GF-D8 (cell line): Measurements from ENCODE around the gene LHFPL2.
"Not testable (repeated sequence)": the region's sequence is repeated elsewhere in the genome, so short reads cannot be mapped to it uniquely, and the experiment has no call there.

ENCODE experiments used
- DNase-seq: peaks from one replicate; lab custom pipeline; 2025; lab: John Stamatoyannopoulos, UW

The LHFPL2 gene

GRCh38 chr5:78648359-78649210 lies at the start of gene LHFPL2:
LHFPL2 (minus strand) TSS chr5:78648772; CDS start chr5:78510213, 138,559 bp downstream.
- no peak for DNase-seq

DNA sequence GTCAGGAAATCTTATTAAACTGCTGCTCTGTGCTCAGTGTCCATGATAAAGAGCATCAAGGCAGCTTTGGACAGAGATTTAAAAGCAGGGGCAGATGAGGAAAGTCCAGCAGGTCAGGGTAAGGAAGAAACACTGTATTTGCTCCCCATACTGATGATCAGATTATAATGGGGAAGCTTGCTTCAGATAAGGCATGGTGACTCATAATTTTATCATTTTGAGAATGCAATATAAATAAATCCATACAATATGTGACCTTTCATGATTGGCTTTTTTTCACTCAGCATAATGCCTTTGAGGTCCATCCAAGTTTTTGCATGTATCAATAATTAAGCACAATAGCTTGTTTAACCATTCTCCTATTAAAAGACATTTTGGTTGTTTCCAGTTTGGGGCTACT lies 48.1 kb upstream of the LHFPL2 start:
- no peak for DNase-seq

GRCh38 chr5:78696052-78696451 lies 47.5 kb upstream of the LHFPL2 start:
- not testable (repeated sequence) for DNase-seq

DNA sequence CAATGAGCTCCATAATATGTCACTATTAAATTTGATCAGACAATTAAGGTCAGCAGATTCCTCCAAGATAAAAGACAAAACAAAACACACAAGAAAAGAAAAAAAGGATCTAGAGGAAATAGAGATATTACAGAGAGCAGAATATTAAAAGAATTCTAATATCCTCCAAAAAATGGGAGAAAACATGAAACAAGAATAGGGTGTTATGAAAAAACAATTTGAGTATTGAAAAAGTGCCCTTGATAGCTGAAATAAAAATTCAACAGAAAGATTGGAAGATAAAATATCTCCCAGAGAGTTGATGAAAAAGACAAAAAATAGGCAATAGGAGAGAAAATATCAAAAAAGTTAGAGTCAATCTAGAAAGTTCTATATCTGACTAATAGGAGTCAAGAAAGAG lies 44.8 kb upstream of the LHFPL2 start:
- no peak for DNase-seq

- no peak for DNase-seq
Measured at GRCh38 chr5:78691084-78691960, 42.8 kb upstream of the LHFPL2 start.

DNA sequence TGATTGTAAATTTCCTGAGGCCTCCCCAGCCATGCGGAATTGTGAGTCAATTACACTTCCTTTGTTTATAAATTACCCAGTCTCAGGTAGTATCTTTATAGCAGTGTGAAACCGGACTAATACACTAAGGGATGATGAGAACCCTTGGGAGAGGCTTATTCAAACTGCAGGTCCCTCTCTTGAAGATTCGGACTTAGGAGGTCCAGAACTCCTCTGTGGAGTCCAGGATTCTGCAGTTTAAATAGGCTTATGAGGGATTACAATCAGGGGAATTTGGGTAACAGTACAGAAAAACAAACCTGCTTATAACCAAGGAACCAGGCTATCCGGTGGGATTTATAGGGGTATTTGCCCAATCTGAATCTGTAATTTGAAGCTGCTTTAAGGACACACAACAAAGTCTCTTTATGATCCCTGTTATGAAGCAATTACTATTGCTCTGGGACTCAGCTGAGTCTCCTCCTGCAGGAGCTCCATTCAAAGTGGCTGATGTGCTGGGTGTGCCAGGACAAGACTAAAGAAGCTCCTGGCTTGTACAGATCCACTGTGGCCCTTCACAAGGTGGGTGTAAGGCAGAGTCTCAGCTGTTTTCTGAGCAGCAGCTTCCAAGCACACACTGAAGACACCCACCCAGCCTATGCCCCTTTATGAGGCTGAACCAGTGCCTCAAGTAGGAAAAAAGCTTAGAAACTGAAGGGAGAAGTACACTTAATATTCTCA lies 41.8 kb upstream of the LHFPL2 start:
- no peak for DNase-seq

DNA sequence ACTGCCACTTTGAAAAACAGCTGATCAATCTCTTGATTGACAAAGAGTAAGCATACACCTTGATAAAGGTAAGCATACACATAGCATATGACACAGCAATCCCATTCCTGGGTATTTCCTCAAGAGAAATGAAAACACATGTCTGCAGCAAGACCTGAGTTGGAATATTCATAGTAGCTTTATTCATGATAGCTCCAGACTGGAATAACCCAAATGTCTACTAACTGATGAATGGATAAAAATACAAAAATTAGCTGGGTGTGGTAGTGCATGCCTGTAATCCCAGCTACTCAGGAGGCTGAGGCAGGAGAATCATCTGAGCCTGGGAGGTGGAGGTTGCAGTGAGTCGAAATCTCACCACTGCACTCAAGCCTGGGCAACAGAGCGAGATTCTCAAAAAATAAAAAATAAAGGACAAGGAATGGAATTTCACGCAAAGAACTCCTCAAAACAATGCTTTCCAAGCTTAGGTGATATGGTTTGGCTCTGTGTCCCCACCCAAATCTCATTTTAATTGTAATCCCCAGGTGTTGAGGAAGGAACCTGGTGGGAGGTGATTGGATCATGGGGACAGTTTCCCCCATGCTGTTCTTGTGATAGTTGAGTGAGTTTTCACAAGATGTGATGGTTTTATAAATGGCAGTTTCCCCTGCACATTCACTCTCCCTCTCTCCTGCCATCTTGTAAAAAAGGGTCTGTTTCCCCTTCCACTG lies 41.1 kb upstream of the LHFPL2 start:
- no peak for DNase-seq

- DNase-seq: not testable (repeated sequence)
Measured at GRCh38 chr5:78687514-78687913, 38.9 kb upstream of the LHFPL2 start.

DNA sequence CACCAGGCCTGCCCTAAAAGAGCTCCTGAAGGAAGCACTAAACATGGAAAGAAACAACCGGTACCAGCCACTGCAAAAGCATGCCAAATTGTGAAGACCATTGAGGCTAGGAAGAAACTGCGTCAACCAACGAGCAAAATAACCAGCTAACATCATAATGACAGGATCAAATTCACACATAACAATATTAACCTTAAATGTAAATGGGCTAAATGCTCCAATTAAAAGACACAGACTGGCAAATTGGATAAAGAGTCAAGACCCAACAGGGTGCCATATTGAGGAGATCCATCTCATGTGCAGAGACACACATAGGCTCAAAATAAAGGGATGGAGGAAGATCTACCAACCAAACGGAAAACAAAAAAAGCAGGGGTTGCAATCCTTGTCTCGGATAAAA lies 35.3 kb upstream of the LHFPL2 start:
- DNase-seq: not testable (repeated sequence)

DNA sequence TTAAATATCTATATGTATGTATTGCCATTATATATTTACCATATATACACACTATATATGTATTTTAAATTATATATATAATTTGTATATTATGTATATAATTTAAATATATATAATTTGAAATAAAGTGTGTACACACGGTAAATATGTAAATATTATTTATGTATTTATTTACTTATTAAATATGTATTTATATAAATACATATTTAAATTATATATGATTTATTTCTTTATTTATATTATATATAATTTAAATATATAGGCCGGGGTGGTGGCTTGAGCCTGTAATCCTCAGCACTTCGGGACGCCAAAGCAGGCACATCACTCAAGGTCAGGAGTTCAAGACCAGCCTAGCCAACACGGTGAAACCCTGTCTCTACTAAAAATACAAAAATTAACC lies 31.3 kb upstream of the LHFPL2 start:
- DNase-seq: no peak

GRCh38 chr5:78677777-78678668 lies 29.5 kb upstream of the LHFPL2 start:
- DNase-seq: no peak

DNA sequence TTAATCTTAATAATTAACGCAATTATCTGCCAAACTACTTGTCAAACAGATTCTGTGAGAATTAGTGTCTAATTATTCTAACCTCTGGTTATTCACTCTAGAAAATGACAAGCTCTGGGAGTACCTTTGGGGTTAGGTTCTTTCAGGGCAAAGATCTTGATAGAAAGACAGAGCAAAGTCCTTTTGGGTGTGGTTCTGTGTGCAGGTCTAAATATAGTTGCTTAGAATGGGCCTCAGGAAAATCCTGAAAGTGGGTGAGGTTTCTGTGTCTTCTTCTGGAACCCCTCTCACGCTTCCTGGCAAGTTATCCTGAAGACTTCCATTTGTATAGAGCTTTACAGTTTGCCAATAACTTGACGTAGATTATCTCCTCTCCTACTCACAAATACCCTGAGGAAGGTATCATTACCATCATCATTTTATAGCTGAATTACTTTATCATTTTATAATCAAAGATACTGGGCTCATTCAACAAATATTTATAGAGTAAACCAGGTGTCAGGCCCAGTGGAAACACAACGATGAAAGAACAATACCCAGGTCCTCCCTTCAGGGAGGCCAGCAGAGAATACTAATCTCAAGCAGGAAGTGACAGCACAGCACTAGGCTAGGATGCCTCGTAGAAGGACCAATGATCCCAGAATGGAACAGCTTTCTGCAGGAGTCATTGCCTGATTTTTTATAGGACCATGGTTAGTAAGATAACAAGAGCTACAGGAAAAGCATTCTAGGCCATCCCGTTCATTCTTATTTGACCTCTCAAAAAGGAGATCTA lies 27.6 kb upstream of the LHFPL2 start:
- DNase-seq: no peak

DNA sequence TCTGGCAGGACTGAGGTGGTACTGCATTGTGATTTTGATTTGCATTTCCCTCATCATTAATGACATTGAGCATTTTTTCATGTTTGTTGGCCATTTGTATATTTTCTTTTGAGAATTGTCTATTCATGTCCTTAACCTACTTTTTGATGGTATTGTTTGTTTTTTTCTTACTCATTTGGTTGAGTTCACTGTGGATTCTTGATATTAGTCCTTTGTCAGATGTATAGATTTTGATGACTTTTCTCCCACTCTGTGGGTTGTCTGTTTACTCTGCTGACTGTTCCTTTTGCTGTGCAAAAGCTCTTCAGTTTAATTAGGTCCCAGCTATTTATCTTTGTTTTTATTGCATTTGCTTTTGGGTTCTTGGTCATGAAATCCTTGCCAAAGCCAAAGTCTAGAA lies 25.3 kb upstream of the LHFPL2 start:
- DNase-seq: not testable (repeated sequence)

GRCh38 chr5:78672154-78672553 lies 23.6 kb upstream of the LHFPL2 start:
- DNase-seq: no peak

DNA sequence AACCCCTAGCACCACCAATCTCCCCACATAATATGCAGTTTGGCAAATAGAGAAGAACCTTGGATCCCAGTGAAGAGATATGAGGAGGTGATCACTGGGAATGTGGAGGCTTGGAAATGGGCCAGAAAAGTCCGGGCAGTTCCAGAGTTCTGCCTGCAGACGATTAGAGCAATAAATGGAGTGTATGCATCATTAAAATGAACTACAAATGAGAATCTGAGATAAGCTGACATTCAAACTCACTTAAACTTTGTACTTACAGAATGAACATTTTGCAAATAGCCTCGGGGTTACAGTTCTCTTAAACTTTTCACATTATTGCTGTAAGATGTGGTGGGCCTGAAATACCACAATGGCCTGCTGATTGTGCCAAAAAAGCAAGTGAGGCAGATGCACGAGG lies 23.0 kb upstream of the LHFPL2 start:
- no peak for DNase-seq

DNA sequence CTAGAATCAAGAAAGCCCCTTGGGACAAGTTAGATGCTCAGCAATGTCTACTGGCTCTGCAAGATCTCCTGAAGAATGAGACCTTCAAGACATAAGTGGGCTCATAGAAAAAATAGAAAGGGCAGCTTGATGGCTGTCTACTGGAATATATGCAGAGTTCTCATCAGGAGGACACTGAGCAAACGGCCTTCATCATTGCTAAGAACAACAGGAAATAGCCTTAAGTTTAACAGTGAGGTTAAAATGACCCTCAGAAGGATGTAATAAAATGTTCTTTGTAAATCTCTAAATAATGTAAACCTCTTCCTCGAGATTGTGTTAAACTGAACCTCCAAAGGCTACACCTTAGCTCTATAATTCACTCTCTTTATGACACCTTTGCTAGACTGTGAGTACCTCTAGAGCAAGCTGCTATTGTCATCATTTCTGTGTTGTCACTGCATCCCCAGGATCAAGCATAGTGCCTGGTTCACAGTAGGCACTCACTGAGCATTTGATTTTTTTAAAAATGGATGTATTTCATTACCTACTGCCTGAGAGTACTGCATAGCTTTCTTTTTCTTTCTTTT lies 22.2 kb upstream of the LHFPL2 start:
- DNase-seq: no peak

- no peak for DNase-seq
Measured at GRCh38 chr5:78669331-78669730, 20.8 kb upstream of the LHFPL2 start.

DNA sequence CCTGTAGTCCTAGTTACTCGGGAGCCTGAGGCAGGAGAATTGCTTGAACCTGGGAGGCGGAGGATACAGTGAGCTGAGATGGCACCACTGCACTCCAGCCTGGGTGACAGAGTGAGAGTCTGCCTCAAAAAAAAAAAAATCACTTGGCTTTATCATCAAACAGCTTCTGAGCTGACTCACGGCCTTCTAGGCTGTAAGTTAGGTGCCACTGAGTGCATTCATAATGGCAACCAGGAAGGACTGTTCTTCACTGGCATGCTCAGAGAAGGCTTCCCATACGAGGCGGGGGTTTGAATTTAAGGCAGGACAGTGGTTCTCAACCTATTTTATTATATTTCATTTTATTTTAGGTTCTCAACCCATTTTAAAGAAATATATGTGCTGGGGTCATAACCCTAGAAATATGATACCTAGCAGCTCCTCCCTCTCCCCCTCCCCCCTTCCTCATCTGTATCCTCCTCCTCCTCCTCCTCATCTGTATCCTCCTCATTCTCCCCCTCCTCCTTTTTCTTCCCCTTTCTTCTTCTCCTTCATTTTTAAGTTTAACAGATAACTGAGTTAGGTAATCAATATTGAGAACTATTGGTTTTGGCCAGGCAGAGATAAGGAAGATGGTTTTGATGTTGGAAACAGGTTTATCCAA lies 19.0 kb upstream of the LHFPL2 start:
- DNase-seq: no peak

- not testable (repeated sequence) for DNase-seq
Measured at GRCh38 chr5:78666975-78667374, 18.4 kb upstream of the LHFPL2 start.
